ENCODE measurements around the gene PFKFB2.

The PFKFB2 gene

GRCh38 chr1:207058878-207059867 is 6.1 kb downstream of the PFKFB2 start:
- Histone ChIP-seq H4K20me1 (no peaks in the 10 kb centered on the region), H3K4me1 (peaks cover 0 to 12% (median 0%) of the 10 kb centered on the region in 10 experiments; a peak in 7 of 20 replicates), H3K4me2 (no peak overlapping the region), H3K27ac (no peak overlapping the region), H3K4me3 (no peak overlapping the region), H3K9ac (no peak overlapping the region), H3K36me3 (no peaks in the 10 kb centered on the region), H3K27me3 (no peaks in the 10 kb centered on the region), H3K9me3 (replicated peaks in 1 of 11) (no peaks in the 10 kb centered on the region)
- TF ChIP-seq Cebpa-rat (IDR thresholded peaks at IDR 0.05): no peak

GRCh38 chr1:207059881-207060280 is 6.8 kb downstream of the PFKFB2 start:
- TF ChIP-seq Cebpa-rat (IDR thresholded peaks at IDR 0.05): no peak
- H3K27ac ChIP-seq: no peak overlapping the region
- H3K9me3 ChIP-seq (replicated peaks in 1 of 11): no peaks in the 10 kb centered on the region
- H3K9ac ChIP-seq: no peak overlapping the region
- no peak overlapping the region for H3K4me2 ChIP-seq
- no peaks in the 10 kb centered on the region for H3K36me3 ChIP-seq
- H3K27me3 ChIP-seq: no peaks in the 10 kb centered on the region
- peaks cover 0 to 5% (median 0%) of the 10 kb centered on the region in 10 experiments; a peak in 7 of 20 replicates for H3K4me1 ChIP-seq
- H4K20me1 ChIP-seq: no peaks in the 10 kb centered on the region
- H3K4me3 ChIP-seq: no peak overlapping the region

- H3K4me1 ChIP-seq: no peaks in the 10 kb centered on the region
- no peaks in the 10 kb centered on the region for H4K20me1 ChIP-seq
- TF ChIP-seq Cebpa-rat (IDR thresholded peaks at IDR 0.05): no peak
- H3K36me3 ChIP-seq: no peaks in the 10 kb centered on the region
- no peak overlapping the region for H3K4me2 ChIP-seq
- H3K27ac ChIP-seq: no peak overlapping the region
- no peak overlapping the region for H3K4me3 ChIP-seq
- H3K27me3 ChIP-seq: no peaks in the 10 kb centered on the region
- H3K9me3 ChIP-seq (replicated peaks in 1 of 11): no peaks in the 10 kb centered on the region
- H3K9ac ChIP-seq: no peak overlapping the region
Measured at GRCh38 chr1:207060596-207060995, 7.5 kb downstream of the PFKFB2 start.

- Histone ChIP-seq H3K27me3 (no peaks in the 10 kb centered on the region), H3K27ac (no peak overlapping the region), H4K20me1 (no peaks in the 10 kb centered on the region), H3K4me2 (no peak overlapping the region), H3K4me3 (no peak overlapping the region), H3K9me3 (replicated peaks in 1 of 11) (no peaks in the 10 kb centered on the region), H3K36me3 (no peaks in the 10 kb centered on the region), H3K4me1 (no peaks in the 10 kb centered on the region), H3K9ac (no peak overlapping the region)
- TF ChIP-seq Cebpa-rat (IDR thresholded peaks at IDR 0.05): no peak
Measured at GRCh38 chr1:207062058-207062457, 9.0 kb downstream of the PFKFB2 start.

- Histone ChIP-seq H3K4me2 (no peak overlapping the region), H3K4me1 (no peaks in the 10 kb centered on the region), H3K27me3 (no peaks in the 10 kb centered on the region), H3K4me3 (no peak overlapping the region), H3K27ac (no peak overlapping the region), H3K36me3 (no peaks in the 10 kb centered on the region), H3K9me3 (replicated peaks in 1 of 11) (no peaks in the 10 kb centered on the region), H4K20me1 (no peaks in the 10 kb centered on the region), H3K9ac (no peak overlapping the region)
- no peak for TF ChIP-seq Cebpa-rat (IDR thresholded peaks at IDR 0.05)
Measured at GRCh38 chr1:207063014-207063413, 9.9 kb downstream of the PFKFB2 start.

- no peaks in the 10 kb centered on the region for H3K27me3 ChIP-seq
- H3K4me2 ChIP-seq: no peak overlapping the region
- no peaks in the 10 kb centered on the region for H4K20me1 ChIP-seq
- no peaks in the 10 kb centered on the region for H3K4me1 ChIP-seq
- no peak for TF ChIP-seq Cebpa-rat (IDR thresholded peaks at IDR 0.05)
- H3K9ac ChIP-seq: no peak overlapping the region
- H3K9me3 ChIP-seq (replicated peaks in 1 of 11): no peaks in the 10 kb centered on the region
- no peaks in the 10 kb centered on the region for H3K36me3 ChIP-seq
- no peak overlapping the region for H3K27ac ChIP-seq
- no peak overlapping the region for H3K4me3 ChIP-seq
Measured at GRCh38 chr1:207064561-207064960, 11.5 kb downstream of the PFKFB2 start.

- Histone ChIP-seq H3K27ac (no peak overlapping the region), H3K9me3 (replicated peaks in 1 of 11) (no peaks in the 10 kb centered on the region), H4K20me1 (no peaks in the 10 kb centered on the region), H3K4me1 (peaks cover 8 to 16% (median 12%) of the 10 kb centered on the region in 10 experiments; a peak in 18 of 20 replicates), H3K36me3 (no peaks in the 10 kb centered on the region), H3K27me3 (no peaks in the 10 kb centered on the region), H3K9ac (no peak overlapping the region), H3K4me3 (no peak overlapping the region), H3K4me2 (no peak overlapping the region)
- no peak for TF ChIP-seq Cebpa-rat (IDR thresholded peaks at IDR 0.05)
Measured at GRCh38 chr1:207067185-207067584, 14.1 kb downstream of the PFKFB2 start.

- Histone ChIP-seq H3K27me3 (no peaks in the 10 kb centered on the region), H3K4me2 (no peak overlapping the region), H3K27ac (no peak overlapping the region), H3K9me3 (replicated peaks in 1 of 11) (no peaks in the 10 kb centered on the region), H4K20me1 (no peaks in the 10 kb centered on the region), H3K4me1 (peaks cover 8 to 16% (median 12%) of the 10 kb centered on the region in 10 experiments; a peak in 18 of 20 replicates), H3K36me3 (no peaks in the 10 kb centered on the region), H3K4me3 (no peak overlapping the region), H3K9ac (no peak overlapping the region)
- no peak for TF ChIP-seq Cebpa-rat (IDR thresholded peaks at IDR 0.05)
Measured at GRCh38 chr1:207067665-207068064, 14.6 kb downstream of the PFKFB2 start.

- Histone ChIP-seq H3K27me3 (no peaks in the 10 kb centered on the region), H3K9ac (no peak overlapping the region), H3K36me3 (no peaks in the 10 kb centered on the region), H3K4me3 (no peak overlapping the region), H4K20me1 (no peaks in the 10 kb centered on the region), H3K9me3 (replicated peaks in 1 of 11) (no peaks in the 10 kb centered on the region), H3K4me2 (no peak overlapping the region), H3K27ac (no peak overlapping the region), H3K4me1 (peaks cover 8 to 16% (median 12%) of the 10 kb centered on the region in 10 experiments; a peak in 18 of 20 replicates)
- no peak for TF ChIP-seq Cebpa-rat (IDR thresholded peaks at IDR 0.05)
Measured at GRCh38 chr1:207069061-207069460, 16.0 kb downstream of the PFKFB2 start.

Data from BLaER1 treated with 17β-estradiol and CSF1 and Interleukin-3, amounts not matched to agents 10 nM and 100 nM (cell line).